Inflammatory macrophage (primary cell): ENCODE measurements around the gene TMPRSS4.

ENCODE experiments used
- DNase-seq, 2 donors: peaks; one replicate each; pipeline ENCODE4 v3.0.0-alpha.2; 2020 to 2022

The TMPRSS4 gene

DNA sequence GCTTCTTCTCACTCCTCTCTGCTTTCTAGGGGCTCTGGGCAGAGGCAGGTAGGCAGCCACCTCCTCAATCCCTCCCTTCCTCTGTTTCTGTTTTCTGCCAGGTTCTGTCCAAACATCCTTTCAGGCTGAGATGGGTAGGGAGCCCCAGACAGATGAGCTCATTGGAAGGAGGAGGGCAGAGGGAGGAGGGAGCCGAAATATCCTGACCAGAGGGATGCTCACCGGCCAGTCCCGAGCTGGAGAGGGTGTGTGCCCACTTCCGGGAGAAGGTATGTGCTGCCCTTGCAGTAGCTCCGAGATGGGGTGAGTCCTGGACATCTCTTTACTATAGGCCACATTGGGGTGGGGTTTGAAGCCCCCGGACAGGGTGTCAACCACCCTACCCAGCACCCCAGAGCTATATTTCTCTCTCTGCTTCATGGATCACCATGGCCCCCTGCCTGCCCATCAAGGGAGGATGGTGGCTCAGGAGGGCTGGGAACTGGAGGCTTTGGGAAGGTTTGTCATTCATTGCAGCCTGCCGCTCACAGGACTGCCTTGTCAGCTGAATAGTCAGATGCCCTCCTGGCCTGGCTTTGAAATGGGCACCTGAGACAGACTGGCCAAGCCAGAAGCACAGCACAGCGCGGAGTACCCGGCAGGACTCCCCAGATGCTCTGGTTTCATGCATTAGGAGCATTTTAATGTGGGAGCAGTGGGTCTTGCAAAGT is 80.5 kb downstream of the TMPRSS4 start:
- no peak for DNase-seq

DNA sequence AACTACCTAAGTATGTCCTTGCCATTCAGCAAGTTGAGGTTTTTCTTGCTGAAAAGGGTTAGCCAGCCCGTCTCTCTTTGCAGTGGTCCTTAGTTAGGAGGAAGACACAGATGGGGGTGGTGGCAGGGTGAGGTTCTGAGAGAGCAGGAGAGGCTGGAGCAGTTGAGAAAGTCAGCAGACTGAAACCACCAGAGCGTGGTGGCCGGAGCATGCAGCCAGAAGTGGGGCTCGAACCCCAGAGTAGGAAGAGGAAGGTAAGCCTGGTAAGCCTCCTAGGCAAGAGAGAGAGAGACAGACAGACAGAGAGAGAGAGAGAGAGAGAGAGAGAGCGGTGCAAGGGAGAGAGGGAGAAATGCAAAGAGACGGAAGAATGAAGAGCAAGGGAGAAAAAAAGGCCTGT is 84.9 kb downstream of the TMPRSS4 start:
- DNase-seq = no peak

DNA sequence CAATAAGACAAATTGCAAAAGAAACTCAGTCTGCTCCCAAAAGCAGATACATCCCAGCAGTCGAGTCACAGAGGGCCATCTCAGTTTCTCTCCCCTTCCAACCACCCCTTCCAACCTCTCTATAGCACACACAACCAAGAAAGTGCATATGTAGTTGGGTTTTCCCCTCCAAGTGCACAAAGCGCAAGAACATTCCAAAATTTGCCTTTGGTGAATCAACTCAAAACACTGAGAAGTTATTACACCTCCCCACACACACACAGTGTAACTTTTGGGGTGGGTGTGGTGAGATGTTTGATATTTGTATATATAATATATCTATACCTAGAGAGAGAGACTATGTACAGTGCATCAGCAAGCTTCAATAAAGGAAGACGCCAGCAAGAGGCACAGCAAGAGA is 86.0 kb downstream of the TMPRSS4 start:
- DNase-seq = no peak

DNA sequence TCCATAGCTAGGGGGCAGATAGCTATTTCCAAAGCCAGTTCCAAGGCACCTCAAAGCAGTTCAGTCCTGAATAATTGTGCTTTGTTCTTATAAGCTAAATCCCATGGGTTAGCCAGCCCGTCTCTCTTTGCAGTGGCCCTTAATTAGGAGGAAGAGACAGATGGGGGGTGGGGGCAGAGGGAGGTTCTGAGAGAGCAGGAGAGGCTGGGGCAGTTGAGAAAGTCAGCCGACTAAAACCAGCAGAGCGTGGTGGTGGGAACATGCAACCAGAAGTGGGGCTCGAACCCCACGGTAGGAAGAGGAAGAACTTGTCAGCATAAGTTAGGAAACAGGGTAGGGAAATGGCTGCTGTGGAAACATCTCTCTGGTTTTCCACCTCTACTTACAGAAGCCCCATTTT is 86.6 kb downstream of the TMPRSS4 start:
- no peak for DNase-seq

DNA sequence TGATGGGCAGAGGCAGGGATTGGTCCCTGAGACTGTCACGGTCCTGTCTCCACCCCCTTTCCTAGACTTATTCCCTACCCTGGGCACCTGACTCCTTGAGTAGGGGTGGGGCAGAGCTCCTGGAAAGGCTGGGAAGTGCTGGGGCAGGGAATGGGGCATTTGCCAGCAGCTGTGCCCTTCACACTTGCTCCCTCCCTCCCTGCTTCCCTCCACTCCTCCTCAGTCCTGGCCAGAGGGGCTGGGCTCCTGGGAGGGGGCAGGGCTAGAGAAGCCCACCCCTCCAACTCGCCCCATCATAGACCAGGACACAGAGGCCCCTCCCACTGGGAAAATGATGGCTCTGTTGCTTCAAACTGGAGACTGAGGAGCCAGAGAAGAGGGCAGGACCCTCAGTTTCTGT is 88.0 kb downstream of the TMPRSS4 start:
- no peak for DNase-seq

DNA sequence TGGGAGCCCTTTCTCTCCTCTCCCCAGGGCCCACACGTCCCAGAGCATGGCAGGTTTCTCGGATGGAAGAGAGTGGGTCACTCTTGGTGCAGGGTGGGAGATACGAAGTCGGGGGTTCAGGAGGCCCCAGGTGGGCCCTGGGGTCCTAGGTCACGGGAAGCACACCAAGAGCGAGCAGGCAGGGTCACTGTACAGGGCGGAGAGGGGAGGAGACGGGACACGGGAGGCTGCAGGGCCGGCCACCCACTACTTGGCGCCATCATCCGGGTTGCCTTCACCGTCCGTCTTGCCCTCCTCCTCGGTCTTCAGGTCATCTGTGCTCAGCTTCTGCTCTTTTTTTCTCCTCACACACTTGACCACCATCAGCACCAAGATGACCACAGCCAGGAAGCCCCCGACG is 89.8 kb downstream of the TMPRSS4 start:
- no peak for DNase-seq

DNA sequence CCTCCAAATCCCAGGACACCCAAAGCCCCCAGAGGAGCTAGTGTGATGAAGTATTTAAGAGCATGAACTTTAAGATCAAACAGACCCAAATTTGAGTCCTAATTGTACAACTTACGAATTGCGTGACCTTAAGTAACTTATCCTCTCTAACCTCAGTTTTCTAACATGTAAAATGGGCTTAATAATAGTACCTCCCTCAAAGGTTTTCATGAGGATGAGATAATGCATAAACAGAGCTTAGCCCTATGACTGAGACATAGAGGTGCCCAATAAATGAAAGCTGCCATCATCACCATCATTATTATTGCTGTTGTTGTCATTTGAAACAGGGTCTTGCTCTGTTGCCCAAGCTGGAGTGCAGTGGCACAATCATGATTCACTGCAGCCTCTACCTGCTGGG is 90.4 kb downstream of the TMPRSS4 start:
- DNase-seq = no peak

DNA sequence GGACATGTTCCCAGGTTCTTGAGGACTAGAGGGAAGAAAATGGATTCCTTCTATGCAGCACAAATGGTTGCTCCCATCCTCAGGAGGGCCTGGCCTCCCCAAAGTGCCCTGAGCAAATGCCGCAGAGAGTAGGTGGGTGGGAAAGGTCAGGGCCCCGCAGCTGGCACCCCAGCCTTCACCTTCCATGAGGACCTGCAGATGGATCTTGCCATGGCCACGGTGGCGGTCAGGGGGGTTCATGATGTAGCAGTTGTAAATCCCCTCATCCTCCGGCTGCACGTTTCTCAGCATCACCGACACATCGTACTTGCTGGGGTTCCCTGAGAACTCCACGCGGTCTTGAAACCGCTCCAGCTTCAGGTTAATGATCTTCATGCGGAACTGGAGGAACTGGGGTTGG is 91.0 kb downstream of the TMPRSS4 start:
- no peak for DNase-seq

DNA sequence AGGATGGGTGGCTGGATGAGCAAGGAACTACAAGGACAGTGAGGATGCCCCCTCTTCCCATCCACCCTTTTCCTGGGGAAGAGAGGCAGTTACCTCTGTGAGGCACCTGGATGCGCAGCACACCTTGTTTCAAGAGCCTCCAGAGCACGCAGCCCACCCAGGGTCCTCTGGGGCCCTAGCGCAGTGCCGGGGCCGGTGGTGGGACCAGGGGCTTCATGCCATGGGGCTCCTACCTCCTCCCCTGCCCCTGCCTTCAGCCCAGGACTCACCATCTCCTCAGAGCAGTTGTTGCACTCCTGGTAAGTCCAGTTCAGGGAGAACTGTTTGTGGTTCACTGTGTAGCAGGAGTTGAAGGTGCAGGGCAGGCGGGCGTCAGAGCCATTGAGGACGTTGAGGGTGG is 91.4 kb downstream of the TMPRSS4 start:
- no peak for DNase-seq

DNA sequence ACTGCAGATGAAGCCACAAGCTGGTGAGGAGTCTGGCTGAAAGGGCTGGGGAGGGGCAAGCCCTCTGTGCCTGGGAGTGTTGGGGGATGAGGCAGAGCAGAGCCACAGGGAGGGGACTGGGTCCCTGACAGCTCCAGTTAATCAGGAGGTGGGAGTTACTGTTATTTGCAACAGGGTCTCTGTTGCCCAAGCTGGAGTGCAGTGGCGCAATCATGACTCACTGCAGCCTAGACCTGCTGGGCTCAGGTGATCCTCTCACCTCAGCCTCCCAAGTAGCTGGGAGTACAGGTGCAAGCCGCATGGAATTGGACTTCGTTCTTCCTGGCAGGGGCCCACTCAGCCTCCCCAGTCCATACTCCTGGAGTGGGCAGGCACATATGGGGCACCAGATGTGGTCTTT is 91.9 kb downstream of the TMPRSS4 start:
- no peak for DNase-seq

DNA sequence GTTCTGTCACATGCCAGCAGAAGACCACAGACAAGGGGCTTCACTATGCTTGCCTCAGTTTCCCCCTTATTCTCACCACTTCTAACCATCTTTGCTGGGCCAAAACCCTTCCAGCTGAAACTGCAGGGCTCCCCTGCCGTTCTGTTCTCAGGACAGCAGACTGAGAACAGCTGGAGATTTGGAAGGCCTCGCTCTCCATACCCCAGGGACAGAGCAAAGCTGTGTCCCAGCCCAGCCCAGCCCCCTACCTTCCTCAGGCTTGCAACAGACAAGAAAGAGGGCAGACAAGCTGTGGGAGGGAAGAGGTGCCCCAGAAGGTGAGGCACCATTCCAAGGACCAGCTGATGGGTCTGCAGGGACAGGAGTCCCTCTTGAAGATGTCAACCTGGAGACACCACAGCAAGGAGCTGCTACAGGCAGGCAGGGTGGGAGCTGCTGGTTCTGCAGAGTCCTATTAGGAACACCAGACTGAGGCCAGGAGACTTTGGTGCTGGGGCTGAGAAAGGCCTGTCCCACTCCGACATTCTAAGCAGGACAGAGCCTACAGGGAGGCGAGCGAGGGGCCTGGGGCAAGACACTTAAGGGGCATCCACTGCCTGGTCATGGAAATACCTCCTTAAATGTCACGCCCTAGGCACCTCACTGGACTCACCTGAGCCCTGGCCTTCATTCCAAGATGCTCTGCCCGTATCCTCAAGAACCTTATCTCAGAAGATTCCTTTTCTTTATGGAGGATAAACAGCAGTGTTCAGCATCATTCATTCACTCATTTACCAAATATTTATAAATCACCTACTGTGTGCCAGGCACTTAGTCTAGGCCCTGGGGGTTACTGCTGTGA is 92.6 kb downstream of the TMPRSS4 start:
- no peak for DNase-seq

DNA sequence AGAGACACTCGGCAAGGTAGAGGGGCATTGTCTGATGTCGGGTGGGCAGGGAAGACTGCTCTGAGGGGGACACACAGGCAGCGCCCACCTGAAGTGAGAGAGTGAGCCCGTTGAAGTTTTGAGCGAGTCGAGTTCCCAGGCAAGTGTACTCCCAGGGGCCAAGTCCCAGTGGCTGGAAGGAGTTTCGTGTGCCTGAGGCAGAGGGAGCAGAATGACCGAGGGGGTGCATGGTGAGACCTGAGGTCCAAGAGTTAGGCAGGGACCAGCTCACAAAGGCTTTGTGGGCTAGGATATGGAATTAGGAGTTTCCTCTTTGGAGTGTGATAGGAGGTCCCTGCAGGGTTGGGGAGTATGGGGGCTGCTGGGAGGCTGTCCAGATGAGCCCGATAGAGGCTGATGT is 93.4 kb downstream of the TMPRSS4 start:
- DNase-seq = no peak

DNA sequence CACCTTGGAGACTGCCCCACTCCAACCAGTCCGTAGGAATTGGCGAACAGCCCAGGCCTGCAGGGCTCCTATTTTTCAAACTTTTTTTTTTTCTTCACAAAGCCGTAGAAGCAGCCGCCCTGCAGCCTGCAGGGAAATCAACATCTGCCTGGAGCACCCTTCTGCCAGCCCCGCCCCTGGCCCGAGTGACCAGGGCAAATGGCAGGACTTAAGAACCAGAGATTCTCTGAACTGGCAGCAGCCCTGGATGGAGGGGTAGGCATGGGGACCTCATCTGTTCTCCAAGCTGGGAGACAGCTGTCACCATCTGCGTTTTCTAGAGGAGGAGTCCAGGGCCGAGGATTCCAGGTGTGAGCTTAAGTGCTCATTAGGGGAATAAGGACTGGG is 94.0 kb downstream of the TMPRSS4 start:
- DNase-seq = no peak
